Stimulated activated CD8-positive, alpha-beta memory T cell treated with anti-CD3 and anti-CD28 coated beads, Interleukin-12 subunit alpha, Interleukin-12 subunit beta, amount 100 ng/mL, for 24 hours (primary cell): ENCODE data around the gene UBE2L3.
"Not testable (repeated sequence)": the region's sequence is repeated elsewhere in the genome, so short reads cannot be mapped to it uniquely, and the experiment has no call there.

ENCODE experiments used
- DNase-seq: peaks from one replicate; pipeline ENCODE4 v3.0.0-alpha.2; 2020; ENCODE audit errors: extremely low read depth

The UBE2L3 gene

GRCh38 chr22:21571679-21572078, 4.2 kb downstream of the UBE2L3 start:
- DNase-seq: no peak

- no peak for DNase-seq
Measured at GRCh38 chr22:21573293-21573734, 5.8 kb downstream of the UBE2L3 start.

DNA sequence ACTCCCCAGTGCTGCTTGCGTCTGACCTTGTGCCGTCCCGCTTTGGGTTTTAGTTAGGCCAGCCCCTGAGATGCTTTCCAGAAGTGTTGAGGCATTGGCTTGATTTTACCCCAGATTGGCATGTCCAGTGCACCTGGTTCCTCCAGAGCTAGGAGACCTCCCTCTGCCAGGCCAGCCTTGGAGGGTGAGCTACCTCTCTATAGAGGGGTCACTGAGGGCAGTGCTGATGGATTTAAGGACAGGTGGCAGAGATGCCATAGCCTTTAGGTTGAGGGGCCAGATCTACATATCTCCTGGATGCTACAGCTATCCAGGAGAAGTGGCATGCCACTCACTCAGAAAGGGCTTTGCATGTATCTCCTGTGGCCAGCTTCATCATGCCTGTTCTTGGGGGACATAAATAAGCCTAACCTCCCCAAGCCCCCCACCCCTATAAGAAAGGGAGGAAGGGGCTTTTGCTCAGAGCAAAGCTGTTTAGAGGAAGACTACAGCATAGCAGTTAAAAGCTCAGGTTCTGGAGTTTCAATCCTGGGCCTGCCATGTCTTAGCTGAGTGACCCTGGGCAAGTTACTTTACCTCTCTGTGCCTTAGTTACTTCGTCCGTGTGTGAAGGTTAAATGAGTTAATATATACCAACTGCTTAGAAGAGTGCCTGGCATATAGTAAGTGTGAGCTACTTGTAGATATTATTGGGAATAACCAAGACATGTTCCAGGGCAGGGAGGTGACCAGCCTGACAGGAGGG, 6.4 kb downstream of the UBE2L3 start:
- DNase-seq: no peak

DNA sequence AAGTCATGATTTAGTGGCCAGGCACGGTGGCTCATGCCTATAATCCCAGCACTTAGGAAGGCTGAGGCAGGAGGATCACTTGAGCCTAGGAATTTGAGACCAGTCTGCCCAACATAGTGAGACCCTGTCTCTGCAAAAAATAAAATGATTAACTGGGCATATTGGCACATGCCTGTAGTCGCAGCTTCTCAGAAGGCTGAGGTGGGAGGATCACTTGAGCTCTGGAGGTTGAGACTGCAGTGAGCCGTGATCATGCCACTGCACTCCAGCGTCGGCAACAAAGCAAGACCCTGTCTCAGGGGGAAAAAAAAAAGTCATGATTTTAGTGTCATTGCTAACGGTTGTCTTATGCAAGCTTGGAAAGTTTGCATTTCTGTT, 11.9 kb downstream of the UBE2L3 start:
- DNase-seq: no peak

DNA sequence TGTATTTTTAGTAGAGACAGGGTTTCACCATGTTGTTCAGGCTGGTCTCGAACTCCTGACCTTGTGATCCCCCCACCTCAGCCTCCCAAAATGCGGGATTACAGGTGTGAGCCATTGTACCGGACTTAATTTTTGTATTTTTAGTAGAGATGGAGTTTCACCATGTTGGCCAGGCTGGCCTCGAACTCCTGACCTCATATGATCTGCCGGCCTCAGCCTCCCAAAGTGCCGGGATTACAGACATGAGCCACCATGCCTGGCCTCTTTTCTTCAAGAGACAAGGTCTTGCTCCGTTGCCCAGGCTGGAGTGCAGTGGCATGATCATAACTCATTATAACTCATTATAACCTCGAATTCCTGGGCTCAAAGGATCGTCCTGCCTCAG, 13.1 kb downstream of the UBE2L3 start:
- not testable (repeated sequence) for DNase-seq

DNA sequence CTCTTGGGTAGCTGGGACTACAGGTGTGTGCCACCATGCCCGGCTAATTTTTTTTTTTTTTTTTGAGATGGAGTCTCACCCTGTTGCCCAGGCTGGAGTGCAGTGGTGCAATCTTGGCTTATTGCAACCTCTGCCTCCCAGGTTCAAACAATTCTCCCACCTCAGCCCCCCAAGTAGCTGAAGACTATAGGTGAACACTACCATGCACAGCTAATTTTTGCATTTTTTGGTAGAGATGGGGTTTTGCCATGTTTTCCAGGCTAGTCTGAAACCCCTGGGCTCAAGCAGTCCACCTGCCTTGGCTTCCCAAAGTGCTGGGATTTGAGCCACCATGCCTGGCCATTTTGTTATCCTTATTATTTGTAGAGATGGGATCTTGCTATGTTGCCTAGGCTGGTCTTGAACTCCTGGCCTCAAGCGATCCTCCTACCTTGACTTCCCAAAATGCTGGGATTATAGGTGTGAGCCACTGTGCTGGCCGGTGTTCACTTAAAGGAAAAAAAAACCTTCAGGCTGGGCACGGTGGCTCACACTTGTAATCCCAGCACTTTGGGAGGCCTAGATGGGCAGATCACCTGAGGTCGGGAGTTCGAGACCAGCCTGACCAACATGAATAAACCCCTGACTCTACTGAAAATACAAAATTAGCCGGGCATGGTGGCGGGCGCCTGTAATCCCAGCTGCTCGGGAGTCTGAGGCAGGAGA, 13.6 kb downstream of the UBE2L3 start:
- not testable (repeated sequence) for DNase-seq

GRCh38 chr22:21582801-21583740, 15.6 kb downstream of the UBE2L3 start:
- DNase-seq: no peak

DNA sequence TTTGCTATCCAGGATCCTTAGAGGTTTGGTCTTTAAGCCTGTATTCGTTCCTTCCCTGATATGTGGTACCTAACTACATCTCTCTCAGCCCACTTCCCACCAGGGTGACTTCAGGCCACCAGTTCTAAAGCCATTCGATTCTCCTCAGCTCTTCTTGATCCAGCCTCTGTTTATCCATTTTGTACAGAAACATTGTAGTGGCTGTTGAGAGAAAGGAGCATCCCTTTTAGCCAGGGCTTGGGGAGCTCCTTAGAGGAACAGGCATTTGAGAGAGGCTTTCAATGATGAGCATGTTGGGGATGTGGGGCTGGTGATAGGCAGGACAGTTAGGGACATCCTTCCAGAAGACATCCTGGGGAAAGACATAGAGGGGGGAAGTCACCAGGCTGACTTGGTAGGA, 17.9 kb downstream of the UBE2L3 start:
- DNase-seq: no peak

DNA sequence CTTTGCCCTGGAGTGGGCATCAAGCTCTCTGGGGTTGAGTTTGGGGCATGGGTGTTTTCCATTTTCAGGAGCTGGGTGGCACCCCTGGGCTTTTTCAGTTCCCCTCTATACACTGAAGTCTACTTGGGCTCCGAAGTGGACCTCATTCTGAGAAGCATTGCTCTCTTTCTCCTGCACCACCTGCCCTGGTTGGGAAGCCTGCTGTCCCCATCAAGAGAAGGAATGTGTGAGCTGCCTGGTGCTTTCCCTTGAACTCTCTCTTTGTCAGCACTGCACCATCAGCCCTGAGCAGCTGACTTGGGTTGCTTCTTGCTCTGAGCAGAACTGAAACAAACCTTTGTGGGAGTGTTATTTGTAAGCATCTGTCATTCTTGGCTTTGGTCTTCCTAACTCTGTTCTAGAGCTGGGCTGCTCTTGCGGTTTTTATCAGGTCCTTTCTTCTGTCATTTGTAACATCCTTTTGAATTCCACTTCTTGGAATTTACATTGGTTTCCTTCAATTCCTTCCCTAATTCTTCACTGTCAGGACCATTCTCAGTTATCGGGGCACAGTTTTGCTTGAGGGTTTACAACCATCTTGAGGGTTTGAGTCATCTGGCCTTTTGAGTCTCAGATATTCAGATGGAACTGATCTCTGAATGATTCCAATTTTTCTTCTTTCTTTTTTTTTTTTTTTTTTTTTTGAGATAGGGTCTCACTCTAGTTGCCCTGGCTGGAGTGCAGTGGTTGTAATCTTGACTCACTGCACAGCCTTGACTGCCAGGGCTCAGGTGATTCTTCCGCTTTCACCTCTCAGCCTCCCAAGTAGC, 20.5 kb downstream of the UBE2L3 start:
- no peak for DNase-seq

- no peak for DNase-seq
Measured at GRCh38 chr22:21589396-21589795, 21.9 kb downstream of the UBE2L3 start.

GRCh38 chr22:21590809-21591641, 23.5 kb downstream of the UBE2L3 start:
- DNase-seq: no peak

GRCh38 chr22:21591695-21592094, 24.2 kb downstream of the UBE2L3 start:
- no peak for DNase-seq

DNA sequence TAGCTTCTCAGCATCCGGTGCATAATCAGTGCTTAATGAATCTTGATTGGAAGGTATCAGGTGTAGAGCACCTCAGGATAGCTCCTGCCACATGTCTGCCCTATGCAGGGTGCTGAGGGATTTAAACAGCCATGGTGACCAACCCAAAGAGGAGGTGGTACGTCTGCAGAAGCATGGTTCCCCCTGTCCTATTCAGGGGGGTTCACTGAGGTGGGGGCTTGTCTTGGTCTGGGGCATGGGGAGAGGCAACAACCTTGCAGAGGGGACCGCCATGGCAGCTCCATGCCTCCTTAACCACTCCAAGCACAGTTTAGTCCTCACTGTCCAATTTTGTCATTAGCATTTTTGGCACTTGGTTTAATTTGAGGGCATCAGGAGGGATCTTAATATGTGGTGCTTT, 24.9 kb downstream of the UBE2L3 start:
- no peak for DNase-seq

DNA sequence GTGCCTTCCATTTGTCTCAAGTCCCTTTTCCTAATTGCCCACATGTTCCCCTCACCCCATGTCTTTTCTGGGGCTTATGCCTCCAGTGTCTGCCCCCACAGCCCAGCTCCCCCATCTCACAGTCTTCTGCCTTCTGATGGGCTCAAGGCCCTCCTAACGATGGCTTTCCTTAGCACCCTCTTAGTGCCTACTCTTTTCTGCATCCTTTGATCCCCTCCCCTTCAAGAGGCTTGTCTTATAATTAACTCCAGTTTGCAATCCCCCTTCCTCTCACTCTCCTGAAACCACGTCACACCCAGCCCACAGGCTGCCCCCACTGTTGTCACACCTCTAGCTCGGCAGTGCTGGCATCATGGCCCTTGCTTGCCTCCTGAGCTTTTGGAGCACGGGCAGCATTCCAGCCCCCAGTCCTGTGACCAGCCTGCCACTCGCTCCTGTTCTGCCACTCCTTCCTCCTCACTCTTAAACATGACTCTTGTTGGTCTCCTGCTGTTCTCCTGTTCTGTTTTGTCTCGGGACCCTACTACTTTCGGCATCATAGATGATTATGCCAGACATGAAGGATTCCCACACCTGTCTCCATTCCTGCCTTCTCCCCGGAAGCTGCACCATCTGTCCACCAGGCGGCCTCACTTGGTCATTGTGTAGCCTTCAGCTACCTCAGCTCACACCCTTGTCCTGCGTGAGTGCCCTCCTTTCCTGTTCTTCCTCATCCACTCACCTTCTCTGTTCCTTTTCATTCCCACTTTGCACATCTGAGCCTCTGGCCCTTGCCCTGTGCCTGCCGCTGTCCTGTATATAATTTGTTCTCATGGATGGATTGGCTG, 26.1 kb downstream of the UBE2L3 start:
- no peak for DNase-seq

GRCh38 chr22:21594865-21595452, 27.4 kb downstream of the UBE2L3 start:
- DNase-seq: no peak

- not testable (repeated sequence) for DNase-seq
Measured at GRCh38 chr22:21596356-21597135, 29.0 kb downstream of the UBE2L3 start.

DNA sequence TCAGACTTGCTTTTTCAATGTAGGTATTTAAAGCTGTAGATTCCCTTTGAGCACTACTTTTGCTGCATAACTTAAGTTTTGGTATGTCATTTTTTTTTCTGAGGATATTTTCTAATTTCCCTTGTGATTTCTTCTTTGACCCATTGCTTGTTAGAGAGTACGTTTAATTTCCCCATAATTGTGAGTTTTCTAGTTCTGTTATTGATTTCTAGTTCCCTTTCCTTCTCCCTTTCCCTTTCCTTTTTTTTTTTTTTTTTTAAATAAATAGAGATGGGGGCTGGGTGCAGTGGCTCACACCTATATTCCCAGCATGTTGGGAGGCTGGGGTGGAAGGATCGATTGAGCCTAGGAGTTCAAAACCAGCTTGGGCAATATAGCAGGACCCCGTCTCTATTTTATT, 30.8 kb downstream of the UBE2L3 start:
- no peak for DNase-seq
